NK-92 (cell line): ENCODE measurements around the gene ABCA7.

Experiments used
- DNase-seq: peaks from one replicate; lab custom pipeline; 2025; ENCODE audit not compliant: unreplicated experiment; lab: John Stamatoyannopoulos, UW

ABCA7 gene, protein sequence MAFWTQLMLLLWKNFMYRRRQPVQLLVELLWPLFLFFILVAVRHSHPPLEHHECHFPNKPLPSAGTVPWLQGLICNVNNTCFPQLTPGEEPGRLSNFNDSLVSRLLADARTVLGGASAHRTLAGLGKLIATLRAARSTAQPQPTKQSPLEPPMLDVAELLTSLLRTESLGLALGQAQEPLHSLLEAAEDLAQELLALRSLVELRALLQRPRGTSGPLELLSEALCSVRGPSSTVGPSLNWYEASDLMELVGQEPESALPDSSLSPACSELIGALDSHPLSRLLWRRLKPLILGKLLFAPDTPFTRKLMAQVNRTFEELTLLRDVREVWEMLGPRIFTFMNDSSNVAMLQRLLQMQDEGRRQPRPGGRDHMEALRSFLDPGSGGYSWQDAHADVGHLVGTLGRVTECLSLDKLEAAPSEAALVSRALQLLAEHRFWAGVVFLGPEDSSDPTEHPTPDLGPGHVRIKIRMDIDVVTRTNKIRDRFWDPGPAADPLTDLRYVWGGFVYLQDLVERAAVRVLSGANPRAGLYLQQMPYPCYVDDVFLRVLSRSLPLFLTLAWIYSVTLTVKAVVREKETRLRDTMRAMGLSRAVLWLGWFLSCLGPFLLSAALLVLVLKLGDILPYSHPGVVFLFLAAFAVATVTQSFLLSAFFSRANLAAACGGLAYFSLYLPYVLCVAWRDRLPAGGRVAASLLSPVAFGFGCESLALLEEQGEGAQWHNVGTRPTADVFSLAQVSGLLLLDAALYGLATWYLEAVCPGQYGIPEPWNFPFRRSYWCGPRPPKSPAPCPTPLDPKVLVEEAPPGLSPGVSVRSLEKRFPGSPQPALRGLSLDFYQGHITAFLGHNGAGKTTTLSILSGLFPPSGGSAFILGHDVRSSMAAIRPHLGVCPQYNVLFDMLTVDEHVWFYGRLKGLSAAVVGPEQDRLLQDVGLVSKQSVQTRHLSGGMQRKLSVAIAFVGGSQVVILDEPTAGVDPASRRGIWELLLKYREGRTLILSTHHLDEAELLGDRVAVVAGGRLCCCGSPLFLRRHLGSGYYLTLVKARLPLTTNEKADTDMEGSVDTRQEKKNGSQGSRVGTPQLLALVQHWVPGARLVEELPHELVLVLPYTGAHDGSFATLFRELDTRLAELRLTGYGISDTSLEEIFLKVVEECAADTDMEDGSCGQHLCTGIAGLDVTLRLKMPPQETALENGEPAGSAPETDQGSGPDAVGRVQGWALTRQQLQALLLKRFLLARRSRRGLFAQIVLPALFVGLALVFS (N-terminal part only)

DNA sequence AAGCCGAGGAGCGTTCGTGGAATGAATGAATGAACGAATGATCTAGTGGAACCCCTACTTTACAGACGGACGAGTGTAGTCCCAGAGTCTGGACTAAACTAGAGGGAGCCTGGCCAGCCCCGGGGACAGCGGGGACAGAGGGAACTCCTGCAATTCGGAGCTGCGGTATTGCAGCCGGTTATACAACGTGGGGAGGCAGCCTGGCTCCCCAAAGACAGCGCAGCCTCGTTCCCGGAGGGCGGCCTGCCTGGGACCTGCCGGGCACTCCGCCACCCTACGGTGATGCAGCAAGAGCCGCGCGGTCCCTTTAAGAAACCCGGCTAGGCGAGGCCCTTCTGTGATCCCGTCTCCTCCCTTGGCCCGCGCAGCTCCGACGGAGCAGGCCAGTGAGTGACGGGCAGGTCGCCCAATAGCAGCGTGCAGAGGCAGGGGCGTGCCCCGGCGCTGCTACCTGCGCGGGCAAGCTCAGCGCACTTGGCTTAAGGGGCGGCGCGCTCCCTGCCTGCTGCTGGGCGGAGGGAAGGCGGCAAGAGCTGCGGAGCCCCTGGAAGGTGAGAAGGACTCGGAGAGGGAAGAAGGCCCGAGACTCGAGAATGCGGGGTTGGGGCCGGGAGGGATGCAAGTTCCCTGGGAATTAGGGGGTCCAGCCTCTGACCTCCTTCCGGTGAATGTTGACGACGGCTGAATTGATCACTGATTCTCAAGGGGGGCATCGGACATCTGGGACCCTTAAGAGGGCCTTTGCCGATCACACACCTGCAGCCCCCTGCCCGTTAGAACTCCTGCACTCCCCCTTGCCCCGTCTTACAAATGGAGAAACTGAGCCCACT is at the start of gene ABCA7:
Gene ABCA7 (plus strand): TSS at position 462 of the 830 bp plus-strand sequence. CDS start 1,255 bp downstream, outside the sequence.
- DNase-seq = peak; percentile 97

DNA sequence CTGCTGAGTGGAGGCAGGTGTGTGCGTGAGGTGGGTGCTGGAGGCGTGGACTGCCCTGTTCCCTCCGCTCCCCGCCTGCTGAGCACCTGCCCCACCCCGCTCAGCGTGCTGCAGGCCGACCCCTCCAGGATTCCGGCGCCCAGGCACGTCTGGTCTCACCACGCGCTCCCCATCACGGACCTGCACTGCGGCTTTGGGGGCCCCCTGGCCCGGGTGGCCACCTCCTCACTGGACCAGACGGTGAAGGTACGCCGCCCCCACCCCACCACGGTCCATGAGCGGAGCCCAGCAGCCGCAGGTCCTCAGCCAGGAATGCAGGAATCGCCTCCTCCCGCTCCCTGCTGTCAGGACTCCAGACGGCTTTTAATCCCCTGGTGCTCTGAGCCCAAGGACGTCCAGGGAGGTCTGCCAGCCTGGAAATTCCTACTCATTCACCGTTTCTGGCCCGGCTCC is 49.8 kb upstream of the ABCA7 start:
- no peak for DNase-seq

DNA sequence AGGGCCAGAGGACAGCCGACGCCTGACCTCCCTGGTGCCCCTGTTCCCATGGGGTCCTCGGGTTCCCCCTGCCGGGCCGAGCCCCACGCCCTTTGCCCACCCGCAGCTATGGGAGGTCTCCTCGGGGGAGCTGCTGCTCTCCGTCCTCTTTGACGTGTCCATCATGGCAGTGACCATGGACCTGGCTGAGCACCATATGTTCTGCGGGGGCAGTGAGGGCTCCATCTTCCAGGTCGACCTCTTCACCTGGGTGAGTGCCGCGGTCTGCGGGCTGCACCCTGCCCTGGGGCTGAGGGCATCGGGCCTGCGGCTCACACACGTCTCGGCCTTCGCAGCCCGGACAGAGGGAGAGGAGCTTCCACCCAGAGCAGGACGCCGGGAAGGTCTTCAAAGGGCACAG is 49.2 kb upstream of the ABCA7 start:
- no peak for DNase-seq

DNA sequence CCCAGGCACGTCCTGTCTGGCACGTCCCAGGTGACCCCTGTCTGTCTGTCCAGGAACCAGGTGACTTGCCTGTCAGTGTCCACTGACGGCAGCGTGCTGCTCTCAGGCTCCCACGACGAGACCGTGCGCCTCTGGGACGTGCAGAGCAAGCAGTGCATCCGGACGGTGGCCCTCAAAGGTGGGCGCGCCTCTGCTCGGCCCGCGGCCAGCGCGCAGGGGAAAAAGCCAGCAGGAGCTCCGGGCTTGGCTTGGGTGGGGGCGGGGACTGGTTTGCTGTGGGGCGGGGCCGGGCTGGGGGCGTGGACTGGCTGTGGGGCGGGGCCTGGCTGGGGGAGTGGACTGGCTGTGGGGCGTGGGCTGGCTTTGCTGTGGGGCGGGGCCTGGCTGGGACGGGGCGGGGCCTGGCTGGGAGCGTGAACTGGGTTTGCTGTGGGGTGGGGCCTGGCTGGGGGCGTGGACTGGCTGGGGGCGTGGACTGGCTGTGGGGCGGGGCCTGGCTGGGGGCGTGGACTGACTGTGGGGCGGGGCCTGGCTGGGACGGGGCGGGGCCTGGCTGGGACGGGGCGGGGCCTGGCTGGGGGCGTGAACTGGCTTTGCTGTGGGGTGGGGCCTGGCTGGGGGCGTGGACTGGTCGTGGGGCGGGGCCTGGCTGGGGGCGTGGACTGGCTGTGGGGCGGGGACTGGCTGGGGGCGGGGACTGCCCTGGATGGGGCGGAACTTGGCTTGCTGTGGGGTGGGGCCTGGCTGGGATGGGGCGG is 48.6 kb upstream of the ABCA7 start:
- DNase-seq = no peak

DNA sequence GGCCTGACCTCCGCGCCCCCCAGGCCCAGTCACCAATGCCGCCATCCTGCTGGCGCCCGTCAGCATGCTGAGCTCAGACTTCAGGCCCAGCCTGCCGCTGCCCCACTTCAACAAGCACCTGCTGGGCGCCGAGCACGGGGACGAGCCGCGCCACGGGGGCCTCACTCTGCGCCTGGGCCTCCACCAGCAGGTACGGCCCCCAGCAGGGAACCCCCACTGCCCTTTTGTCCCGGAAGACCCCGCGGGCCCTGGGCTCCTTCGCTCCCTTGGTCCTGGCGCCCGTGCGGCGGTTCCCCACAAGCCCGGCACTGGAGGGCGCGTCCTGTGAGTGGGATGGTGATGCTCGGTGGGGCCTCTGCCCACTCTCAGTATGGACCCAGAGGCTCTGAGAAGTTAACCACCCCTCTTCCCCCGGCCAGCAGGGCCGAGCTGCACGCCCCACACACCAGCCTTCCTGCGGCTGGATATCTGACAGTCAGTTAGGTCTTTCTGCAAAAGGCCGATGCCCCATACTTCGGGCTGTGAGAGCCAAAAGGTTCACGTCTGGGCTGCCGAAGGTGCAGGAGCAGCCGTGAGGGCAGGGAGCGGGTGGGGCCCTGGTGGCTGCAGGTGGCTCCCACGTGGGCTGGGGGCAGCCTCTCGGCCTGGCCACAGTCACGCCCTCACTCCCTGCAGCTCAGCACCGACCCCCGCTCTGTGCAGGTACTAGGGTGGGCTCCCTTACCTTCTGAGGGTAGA is 47.8 kb upstream of the ABCA7 start:
- DNase-seq = no peak

DNA sequence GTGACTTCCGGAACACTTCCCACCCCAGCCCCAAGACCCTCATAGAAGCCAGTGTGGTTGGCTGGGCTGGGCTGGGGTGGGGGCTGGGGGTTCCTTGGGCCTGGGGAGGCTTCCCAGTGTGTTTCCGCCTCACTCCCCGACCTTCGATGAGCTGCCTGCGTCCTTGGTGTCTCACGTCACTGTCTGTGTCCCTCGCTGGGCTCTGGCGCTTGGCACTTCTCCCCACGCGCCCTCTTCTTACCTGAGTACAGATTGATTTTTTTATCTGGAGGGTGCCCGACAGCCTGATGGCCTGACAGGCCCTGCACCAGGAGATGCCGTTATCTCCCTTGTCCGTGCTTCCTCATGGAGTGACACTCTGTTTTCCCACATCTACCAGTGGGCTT is 47.2 kb upstream of the ABCA7 start:
- DNase-seq = no peak

DNA sequence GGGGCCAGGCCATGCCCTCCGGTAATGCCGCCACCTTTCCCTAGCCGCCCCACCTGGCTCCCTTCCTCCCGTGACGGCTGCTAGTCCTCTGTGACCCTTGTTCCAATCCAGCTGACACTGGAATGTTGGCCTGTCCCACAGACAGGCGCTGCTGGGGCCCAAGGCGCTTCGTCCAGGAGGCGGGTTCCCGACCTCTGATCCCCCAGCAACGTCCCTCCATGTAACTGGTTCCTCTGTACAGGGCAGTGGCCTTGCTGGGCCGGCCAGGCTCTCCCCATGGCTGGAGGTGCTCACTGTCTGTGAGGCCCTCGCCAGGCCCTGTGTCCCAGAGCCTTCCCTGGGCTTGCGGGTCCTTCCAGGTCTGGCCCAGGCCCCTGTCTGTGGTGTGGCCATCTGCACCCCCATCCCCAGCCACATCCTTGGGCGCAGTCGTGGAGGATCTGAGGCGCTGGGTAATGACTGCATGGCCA is 46.5 kb upstream of the ABCA7 start:
- DNase-seq = no peak

DNA sequence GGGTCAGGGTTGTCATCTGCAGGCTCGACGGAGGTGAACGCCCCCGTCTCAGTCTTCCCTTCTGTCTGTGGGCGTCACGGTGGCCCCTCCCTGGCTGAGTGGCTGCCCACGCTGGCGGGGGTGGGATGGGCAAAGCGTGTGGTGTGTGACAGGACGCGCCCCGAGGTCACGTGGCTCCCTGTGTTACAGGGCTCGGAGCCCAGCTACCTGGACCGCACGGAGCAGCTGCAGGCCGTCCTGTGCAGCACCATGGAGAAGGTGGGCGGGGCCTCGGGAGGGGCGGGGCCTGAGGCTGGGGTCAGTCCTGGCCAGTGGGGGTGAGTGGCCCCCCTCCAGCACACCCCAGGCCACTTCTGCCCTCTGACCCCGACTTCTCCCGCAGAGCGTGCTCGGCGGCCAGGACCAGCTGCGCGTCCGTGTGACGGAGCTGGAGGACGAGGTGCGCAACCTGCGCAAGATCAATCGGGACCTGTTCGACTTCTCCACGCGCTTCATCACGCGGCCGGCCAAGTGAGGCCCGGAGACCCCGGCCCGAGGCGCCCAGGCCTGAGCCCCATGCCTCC is 46.0 kb upstream of the ABCA7 start:
- DNase-seq = no peak

DNA sequence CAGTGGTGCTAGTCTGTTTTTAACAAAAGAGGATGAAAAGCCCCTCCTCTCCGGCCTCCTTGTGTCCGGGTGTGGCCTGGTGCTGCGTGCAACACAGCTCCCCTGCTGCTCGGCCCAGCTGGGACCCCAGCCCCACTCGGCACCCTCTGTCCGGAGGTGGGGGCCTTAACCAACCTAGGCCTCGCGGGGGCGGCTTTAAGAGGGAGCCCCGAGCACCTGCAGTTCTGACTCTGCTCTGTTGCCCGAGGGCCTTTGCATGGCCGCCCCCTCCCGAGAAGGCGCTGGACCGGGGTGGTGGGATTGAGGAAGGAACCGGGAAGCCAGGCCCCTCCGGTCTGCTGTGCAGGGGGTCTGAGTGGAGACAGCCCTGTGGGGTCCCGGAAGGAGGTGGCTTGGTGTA is 45.4 kb upstream of the ABCA7 start:
- DNase-seq = no peak

DNA sequence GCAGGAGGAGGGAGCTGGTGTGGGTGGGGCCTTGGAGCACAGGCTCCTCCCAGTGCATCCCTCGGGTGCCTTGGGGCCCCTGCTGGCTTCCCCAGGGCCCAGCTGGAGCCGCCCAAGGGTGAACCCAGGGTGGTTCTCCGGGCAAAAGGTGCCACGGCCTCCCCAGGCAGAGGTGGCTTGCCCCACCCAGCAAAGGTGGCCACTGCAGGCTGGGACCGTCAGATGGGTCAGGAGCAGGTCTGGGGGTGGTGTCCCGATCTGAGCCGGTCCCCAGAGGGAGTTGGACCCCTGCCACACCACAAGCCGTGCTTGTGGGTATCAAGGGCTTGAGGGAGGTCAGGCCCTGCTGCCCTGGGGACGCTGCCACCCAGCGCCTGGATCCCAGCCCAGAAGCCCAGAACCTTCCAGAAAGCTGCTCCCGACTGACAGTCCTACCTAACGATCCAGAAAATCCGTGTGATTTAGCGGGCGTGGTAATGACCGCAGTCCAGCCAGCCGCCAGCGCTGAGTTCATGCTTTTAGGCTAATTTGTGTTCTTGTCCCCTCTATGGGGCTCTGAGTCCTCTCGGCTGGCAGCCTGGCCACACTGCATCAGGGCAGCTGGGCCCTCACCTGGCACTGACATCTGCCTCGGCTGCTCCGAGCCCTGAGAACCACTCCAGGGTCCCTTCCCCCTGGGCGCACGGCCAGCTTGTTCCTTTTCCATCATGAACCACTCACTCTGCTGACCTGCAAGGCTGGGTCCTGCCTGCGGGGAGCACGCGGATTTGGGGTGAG is 44.7 kb upstream of the ABCA7 start:
- DNase-seq = no peak

DNA sequence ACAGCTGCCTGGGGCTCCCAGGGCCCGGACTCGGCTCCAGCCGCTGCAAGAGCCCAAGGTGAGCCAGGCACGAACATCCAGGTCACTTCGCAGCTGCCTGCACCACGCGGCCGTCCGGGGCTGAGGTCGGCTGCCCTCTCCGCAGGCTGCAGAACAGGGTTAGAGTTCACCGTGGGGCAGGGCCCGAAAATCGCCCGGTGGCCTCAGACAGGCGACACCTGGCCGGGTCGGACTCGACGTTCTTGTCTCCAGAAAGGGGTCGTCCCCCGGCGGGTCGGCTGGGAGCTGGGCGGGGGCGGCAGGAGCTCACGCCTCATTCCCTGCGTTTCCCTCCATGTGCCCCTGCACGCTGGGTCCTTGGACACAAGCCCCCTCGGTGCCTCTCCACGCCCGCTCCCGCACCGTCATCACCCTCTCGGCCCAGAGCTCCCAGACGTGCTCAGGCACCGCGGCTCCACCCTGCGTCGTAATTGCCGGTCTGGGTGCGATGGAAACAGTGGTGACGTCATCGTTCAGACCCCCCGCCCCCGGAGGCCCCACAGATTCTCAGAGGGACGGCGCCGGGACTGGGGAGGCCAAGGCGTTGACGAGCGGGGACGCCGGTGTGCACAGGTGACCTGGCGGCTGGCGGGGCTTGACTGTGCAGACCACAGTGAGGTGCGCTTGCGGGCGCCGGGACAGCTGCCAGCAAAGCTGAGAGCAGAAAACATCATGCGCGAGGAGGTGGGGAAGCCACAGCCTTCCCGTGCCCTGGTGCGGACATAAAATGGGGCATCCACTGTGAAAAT is 43.7 kb upstream of the ABCA7 start:
- DNase-seq = no peak

DNA sequence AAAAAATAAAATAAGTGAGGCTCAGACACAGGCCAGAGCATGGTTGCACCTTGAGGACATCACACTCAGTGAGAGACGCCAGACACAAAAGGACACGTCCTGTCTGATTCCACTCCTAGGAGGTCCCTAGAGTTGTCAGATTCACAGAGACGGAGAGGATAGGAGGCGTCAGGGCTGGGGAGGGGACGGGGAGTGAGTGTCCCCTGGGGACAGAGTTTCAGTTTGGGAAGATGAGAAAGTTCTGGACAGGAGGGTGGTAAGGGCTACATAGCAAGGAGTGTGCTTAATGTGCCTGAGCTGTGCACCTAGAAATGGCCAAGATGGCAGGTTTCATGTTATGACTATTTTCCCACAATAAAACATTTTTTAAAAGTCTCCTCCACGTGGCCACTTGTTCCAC is 41.8 kb upstream of the ABCA7 start:
- DNase-seq = no peak

DNA sequence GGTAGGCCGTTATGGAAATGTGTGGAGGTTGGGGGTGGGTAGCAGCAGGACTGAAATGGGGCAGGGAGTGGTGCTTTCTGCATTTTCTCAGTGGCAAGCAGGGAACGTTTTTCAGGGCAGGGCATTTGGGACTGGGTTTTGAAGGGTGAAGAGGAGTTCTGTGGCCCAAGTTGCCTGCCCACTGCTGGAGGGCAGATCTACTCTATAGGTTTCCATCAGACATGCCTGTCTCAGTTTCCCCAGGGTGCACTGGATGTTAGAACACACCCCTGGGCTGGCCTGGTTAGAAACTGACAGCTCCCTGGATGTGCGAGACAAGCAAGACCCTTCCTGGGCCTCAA is 40.6 kb upstream of the ABCA7 start:
- DNase-seq = no peak

DNA sequence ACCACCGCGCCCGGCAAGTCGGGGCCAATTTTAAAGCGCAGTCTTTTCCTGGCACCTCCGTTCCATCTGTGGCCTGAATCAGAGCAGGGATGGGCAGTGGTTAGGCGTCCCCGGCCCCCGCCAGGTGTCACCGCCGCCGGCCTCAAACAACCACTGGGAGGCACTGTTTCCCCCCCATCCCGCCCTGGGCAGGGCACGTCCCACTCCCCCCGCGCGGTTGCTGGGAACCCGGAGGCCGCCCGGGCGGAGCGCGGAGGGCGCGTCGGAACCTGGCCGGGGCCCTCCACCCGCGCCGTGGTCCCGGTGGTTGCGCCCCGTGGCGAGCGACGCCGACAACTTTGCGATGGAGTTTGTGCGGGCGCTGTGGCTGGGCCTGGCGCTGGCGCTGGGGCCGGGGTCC is 39.8 kb upstream of the ABCA7 start, which contains the start of gene GRIN3B:
Gene GRIN3B (plus strand): TSS at position 325 of the 400 bp plus-strand sequence. CDS start 19 bp downstream, at position 344.
- DNase-seq = no peak

DNA sequence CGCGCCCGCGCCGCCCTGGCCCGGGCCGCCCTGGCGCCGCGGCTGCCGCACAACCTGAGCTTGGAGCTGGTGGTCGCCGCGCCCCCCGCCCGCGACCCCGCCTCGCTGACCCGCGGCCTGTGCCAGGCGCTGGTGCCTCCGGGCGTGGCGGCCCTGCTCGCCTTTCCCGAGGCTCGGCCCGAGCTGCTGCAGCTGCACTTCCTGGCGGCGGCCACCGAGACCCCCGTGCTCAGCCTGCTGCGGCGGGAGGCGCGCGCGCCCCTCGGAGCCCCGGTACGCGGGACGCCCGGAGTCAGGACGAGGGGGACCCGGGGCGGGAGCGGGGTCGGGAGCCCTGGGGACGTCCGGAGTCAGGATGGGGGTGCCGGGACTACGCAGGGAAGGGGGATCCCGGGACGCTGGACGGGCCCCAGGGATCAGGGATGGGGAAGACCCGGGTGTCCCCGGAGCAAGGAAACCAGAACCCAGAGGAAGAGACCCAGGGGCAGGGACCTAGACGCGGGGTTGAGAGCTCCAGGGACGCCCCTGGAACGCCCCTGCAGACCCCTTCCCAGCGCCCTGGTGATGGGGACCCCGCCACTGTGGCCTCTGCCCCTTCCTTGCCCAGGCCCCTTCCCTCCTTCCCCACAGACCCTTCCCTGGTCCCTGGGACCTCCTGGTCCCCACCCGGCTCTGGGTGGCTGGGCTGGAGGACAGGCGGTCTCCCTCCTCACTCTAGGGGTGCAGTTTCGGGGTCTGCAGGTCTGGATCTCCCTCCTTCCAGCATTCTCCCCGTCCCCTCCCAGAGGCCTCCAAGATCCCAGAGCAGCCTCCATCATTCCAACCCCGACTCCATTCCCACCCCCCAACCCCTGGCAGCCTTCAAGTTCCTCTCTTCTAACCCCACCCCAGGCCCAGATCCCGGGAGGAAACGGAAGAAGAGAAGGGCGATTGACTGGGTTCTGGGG is 39.0 kb upstream of the ABCA7 start:
- no peak for DNase-seq
